ENCODE data around the gene RXRA.

DNA sequence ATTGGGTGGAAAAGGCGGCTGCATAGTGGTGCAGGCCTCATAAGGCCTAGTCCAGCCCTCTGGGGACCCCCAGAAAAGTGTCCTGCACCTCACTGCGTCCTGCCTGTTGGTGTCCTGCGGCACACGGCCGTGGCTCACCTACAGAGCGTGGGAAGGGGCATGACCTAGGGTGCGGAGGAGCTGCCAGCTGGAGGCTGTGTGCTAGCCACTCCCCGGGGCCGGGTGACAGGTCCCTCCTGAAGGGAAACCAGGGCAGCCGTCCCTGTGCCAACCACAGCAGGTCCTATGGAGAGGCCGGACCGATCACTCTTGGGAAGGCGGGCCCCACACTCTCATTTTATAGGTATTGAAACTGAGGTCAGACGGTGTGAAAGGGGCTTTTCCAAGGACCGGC is 150.7 kb downstream of the RXRA start:
- TF ChIP-seq EP300 (IDR thresholded peaks at IDR 0.05) (no peak), CTCF (IDR thresholded peaks at IDR 0.05) (no peak), POLR2A (IDR thresholded peaks at IDR 0.05) (no peak)

All from tibial nerve (tissue), 4 donors.